DLD1 (cell line): ENCODE measurements around the gene GUCY2C.

Source experiments
- in situ Hi-C: cut with HindIII; loops from 2 replicates; pipeline ENCODE4 v1.10.0; 2017; ENCODE audit warnings: low sequenced_read_pairs

GUCY2C gene

DNA sequence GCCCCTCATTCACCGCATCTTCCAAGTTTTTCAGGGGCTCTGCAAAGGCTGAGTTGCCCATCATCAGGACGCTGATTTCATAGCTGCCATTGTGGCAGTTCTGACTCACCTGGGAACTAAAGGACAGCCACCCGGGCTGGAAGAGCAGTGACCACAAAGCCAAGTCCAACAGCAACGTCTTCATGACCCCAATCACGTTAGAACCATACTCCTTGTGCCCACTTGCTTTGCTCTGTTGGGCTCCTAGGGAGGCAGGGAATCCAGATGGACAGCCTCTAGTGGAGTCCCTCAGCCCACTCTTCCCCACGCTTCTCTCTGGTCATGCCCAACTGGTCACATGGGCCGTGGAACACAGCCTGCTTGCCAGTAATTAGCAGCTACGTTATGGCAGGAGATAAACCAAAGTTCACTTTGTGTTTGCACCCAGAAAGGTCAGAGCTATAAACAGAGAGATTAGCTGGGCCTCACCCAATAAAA is at the start of gene GUCY2C:
Gene GUCY2C (minus strand): TSS at position 335 of the 477 bp plus-strand sequence. CDS start 151 bp downstream, at position 184.
- in situ Hi-C loops = no loop called here

DNA sequence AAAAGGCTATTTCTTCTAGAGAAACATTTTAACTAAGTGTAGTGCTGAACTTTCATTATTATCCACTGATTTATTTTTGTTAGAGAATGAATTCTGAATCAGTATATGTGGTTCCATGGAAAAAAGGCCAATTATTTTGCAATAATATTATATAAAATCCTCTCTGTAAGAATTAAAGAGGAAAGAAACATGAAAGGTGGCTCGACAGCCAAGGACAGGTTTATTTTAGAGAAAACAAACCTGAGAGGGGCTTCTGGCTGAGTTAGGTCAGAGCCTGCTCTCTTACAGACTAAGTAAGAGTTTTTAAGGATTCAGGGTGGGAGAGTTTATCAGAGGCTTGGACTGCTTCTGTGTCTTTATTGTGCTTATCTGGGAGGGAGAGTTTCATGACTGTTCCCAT is 46.7 kb upstream of the GUCY2C start:
- in situ Hi-C loops = no loop called here

DNA sequence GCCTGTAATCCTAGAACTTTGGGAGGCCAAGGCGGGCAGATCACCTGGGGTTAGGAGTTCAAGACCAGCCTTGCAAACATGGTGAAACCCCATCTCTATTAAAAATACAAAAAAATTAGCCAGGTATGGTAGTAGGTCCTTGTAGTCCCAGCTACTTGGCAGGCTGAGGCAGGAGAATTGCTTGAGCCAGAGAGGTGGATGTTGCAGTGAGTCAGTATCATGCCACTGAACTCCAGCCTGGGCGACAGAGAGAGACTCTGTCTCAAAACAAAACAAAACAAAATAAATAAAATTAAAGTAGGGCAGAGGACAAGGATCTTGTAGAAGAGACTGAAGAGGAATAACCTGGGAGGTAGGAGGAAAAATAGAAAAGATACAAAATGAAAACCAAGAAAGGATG is 45.5 kb upstream of the GUCY2C start:
- in situ Hi-C loops = no loop called here

DNA sequence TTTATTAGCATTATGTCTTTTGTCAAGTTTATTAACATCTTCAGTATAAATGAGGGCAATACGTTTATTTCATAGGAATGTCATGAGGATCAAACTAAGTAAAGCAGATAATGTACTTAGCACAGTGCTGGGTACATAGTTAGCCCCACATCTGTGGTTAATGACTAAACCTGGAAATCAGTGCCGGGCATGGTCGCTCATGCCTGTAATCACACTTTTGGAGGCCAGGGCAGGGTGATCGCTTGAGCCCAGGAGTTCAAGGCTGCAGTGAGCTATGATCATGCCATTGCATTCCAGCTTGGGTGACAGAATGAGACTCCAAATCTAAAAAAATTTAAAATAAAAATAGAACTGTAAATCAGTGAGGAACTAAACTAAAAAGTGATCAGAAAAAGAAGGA is 44.8 kb upstream of the GUCY2C start:
- in situ Hi-C loops = no loop called here

DNA sequence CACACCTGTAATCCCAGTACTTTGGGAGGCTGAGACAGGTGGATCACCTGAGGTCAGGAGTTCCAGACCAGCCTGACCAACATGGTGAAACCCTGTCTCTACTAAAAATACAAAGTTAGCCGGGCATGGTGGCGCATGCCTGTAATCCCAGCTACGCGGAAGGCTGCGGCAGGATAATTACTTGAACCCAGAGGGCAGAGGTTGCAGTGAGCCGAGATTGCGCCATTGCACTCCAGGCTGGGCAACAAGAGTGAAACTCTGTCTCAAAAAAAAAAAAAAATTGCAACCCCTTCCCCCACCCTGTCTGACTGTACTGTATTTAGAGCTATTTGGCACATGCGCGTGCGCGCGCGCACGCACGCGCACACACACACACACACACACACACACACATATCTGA is 40.0 kb upstream of the GUCY2C start:
- in situ Hi-C loops = loop anchor here (10.0 kb wide), 1 partner anchor 98 kb away; no protein-coding TSS in a partner anchor

DNA sequence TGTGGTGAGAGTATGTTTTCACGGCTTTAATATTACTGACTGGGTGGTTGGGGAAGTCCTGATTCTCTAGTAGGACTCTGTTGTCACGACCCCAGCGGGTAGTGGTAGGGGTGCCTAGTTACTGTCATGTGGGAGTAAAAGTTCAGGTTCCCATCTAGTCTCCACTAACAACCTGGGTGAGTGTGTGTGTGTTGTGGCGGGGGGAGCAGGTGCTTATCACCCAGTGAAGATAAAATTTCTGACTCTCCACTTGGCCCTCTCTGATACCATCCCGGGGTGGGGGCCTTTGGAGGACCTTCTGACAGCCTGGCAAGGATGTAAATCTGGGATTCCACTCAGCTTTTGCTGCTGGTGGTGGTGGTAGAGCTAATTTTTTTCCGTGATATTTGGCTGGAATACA is 35.4 kb upstream of the GUCY2C start:
- in situ Hi-C loops = loop anchor here (10.0 kb wide), 1 partner anchor 103 kb away; no protein-coding TSS in a partner anchor

DNA sequence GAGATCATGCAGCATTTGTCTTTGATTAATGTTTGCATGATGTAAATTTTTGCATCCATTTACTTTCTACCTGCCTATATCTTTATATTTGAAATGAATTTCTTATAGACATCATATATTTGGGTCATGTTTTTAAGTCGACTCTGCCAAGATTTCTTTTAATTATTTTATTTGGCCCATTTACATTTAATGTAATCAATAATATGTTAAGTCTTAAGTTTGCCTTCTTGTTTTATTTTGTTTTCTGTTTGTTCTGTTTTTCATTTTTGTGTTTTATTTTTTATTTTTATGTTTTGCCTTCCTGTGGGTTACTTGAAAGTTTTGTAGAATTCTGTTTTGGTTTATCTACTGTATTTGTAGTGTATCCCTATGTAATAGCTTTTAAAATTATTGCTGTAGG is 33.2 kb upstream of the GUCY2C start:
- in situ Hi-C loops = no loop called here

DNA sequence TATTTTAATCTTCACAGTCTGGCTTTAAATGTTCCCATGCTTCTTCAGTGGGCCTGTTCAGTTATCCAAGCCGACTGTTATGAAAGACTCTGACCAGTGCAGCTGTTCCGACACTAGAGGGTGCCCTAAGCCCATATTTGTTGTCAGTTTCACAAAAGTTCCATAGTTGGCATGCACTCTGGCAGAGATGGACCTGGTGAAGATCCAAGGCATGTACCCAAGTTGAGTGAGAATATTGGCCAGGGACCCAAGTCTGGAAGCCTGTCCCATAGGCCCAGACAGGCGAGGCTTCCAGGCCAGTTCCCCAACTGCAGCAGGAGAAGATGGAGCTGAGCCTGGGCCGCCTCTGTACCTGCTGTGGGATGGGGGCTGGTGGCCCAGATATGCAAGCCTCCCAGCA is 27.4 kb upstream of the GUCY2C start:
- in situ Hi-C loops = no loop called here

DNA sequence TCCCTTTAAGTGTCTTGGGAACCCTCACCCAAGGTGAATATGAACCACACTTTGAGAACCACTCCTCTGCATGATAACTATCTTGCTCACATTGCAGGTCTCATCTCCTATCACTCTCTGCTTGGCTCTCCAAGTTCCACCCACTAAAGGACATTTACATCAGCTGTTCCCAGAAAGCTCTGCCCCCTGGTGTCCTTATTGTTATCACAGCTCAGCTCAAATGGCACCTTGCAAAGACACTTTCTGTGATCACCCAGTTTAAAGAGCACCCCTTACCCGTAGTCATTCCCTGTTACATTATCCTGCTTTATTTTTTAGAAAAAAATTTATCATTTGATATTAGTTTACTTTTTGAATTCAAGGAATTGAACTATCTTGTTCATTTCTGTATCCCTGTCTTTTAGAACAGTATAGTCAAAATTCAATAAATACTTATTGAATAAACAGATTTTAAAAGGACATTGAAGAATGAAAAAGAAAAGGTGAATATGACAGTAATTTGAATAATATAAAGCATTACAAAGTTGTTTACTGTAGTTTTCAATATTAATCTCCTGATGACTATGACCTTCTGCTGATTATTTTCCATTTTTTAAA is 20.5 kb upstream of the GUCY2C start:
- in situ Hi-C loops = no loop called here

DNA sequence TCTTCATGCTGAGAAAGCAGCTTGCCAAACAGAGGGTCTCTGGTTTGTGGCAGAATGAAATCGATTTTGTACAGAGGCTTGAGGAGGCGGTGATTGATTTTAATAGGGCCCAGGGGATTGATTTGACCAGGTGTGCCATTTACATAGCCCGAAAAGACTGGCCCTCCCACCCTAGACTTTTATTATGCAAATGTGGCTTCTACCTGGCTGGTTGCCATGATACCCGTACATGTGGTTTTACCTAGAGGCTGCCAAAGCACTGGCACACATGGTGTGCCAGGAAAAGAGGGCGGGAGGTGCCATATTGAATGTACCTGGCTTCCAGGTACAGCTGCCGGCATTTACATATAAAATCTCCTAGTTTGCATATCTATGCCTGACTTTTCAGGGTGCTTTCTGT is 18.0 kb upstream of the GUCY2C start:
- in situ Hi-C loops = no loop called here

DNA sequence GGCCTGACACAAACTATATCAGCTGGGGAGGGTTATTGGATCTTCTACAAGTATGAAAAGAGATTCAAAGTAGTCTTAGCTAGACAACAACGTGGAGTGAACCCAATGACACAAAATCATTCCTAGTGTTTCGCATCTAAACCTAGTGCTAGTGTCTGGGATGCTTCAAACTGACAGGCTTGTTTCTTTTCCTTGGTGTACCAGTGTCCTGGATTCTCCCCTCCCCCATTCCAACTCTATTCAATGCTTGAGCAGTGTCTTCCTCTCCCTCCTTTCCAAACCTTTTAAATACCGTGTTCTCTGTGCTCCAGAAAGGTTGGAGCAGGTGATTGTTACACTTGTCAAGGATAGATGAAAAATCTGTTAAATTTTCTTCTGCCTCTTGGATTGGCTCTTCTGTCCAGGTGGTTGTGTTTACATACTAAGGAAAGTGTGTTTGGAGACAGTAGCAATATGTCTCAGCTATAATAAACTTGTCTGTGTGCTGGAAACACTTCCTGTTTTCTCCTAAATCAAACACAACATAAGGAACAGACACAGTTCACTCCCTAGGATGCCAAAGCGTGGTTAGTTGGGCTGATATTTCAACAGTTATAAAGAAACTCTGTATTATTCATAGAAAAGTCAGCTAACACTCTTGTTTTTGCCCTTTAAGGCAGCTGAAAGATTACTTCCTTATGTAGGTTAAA is 14.4 kb upstream of the GUCY2C start:
- in situ Hi-C loops = no loop called here

DNA sequence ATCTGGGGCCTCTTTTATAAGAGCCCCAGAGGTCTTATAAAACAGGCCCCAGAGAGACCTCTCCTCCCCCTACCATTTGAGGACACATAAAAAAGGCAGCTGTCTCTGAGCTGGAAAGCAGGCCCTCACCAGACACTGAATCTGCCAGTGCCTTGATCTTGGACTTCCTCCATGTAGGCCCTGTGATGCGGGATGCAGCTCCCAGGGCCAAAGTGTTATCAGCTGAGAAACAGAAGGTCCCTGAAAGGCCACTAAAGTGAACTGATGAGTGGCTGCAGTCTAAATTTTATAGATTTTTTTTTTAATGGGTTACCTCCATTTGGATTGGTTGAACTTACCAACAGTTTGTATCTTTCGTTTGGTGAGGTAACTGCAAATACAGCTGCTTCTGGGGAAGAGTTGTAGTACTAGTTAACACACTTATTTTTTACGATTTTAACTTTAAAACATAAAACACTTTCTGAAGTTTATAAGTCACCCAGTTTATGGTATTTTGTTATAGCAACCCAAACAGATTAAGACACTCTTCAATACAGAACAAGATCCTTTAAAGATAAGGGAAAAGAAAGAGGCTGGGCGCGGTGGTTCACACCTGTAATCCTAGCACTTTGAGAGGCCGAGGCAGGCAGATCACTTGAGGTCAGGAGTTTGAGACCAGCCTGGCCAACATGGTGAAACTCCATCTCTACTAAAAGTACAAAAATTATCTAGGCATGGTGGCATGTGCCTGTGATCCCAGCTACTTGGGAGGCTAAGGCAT is 5.6 kb upstream of the GUCY2C start:
- in situ Hi-C loops = no loop called here

DNA sequence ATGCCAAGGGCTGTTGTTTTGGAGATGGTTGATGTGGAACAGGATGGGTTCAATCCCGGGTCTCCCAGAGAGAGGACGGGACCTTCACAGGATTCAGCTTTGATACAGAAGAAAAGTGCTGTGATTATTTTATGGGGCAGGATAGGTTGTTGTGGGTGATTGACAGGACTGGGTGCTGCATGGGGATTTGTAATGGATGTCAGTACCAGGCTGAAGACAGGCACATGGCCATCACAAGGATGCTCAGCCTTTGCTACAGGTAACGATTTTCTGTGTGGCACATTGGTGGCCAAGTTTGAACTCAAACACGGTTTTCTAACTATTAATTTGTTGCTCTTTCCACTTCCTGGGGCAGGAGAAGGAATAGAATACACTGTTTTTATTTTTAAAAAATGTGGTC is 4.5 kb upstream of the GUCY2C start:
- in situ Hi-C loops = no loop called here

DNA sequence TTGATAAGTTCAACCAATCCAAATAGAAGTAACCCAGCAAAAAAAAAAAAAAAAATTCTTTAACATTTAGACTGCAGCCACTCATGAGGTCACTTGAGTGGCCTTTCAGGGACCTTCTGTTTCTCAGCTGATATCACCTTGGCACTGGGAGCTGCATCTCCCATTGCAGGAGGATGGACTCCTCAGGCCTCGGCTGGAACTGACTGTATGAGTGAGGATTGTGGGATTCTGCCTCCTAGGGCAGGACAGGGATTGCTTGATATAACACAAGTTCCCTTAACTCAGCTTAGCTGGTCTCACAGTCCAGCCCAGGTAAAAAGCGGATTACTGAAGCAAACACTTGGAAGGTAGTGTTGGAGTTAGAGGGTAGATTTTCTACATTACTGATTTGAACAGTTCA is 3.5 kb upstream of the GUCY2C start:
- in situ Hi-C loops = no loop called here

DNA sequence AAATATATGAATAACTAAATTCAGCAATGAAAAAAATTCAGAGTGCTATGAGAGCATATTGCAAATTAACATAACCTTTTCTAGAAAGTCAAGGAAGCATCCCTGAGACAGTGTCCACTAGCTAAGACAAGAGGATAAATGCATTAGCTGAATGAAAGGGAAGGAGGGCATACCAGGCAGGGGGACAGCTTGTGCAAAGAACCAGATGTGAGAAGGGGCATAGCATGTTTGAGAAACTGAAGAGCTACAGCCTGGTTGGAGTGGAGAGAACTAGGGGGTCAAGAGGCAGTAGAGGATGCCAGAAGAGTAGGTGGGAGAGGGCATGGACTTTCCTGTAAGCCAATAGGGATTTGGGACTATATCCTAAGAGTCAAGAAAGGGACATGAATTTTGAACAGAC is 2.2 kb upstream of the GUCY2C start:
- in situ Hi-C loops = no loop called here

DNA sequence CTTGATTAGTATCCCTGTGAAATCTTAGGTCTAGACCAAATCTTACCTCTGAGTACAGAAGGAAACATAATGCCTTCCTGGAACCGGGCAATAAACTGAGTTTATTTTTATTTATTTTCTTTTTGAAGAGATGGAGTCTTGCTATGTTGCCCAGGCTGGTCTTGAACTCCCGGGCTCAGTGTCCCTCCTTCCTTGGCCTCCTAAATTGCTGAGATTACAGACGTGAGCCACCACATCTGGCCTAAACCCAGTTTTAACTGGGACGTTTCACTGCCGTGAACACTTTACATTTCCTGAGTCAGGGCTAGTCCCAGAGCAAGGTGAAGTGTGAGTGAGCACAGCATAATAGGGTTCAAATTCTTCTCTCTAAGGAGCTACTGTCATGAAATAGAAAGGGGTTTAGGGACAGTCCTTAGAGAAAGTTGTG is 671 bp downstream of the GUCY2C start:
- in situ Hi-C loops = no loop called here

DNA sequence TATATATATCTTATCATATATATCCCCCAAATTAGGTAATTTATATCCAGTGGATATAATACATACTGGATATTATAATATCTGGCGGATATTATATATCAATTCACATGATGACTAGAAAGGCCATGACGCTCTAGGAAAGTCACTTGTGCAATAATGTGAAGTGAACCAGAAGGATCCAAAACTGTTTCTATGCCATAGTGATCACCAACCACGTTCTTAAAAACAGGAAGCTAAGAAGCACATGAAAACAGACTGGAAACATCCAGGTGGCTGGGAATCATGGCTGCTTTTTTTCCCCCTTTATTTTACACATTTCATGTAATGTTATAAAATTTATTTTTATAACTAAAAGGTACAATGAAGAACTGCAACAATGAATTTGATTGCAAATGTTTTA is 1.4 kb downstream of the GUCY2C start:
- in situ Hi-C loops = no loop called here

DNA sequence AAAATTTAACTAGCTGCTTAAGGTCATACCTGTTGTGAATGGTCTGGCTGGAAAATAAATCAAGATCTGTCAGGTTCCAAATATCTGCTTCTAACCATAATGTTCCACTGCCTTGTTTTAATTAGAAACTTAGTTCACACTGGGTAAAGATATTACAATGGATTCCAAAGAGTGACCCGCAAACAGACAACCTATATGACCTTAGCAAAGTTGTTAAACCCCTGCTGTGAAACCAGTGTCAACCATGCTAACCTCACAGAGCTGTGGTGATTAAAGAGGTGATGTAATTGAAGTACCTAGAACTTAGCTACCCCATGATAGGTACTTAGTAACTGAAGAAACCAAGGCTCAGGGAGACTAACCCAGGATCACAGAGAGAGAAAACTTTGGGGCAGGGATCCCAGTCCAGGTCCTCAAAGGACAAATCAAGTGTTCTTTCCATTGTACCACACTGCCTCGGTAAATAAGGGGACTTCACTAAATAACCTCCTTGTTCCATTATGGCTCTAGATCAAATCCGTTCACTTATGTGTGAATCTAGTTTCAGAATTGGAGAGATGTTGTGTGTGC is 2.2 kb downstream of the GUCY2C start:
- in situ Hi-C loops = no loop called here

DNA sequence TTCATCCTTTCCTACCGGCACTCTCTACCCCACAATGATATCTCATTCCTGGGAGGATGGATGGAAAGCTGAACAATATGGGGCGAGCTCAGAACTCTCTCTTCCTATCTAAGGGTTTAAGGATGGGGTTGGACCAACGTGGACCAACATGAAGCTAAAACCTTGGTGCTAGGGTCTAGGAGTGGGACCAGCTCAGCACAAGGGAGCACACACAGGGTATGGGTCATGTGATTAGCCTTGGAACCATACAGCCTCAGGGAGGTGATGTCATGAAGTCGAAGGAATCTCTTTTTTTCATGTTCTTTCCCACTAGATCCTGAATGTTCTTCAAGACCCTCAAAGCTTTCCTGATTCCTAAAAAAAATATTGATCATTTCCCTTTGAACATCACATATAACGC is 3.3 kb downstream of the GUCY2C start:
- in situ Hi-C loops = no loop called here

DNA sequence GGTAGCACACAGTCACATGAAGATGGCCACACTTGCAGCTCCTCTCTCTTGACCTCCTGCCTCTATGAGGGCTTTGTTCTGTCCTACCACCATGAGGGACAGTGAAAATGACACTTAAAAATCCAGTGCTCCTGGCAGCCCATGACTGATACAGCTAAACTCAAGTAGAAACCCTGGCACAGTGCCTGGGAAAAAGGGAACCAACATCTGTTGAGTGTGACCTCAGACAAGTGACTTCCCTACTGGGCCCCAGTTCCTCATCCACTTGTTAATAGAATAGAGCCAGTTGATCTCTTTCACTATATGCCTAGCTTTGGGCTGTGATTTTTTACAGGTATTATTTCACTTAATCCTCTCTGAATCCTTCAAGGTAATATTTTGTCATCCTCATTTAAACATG is 4.8 kb downstream of the GUCY2C start:
- in situ Hi-C loops = no loop called here

DNA sequence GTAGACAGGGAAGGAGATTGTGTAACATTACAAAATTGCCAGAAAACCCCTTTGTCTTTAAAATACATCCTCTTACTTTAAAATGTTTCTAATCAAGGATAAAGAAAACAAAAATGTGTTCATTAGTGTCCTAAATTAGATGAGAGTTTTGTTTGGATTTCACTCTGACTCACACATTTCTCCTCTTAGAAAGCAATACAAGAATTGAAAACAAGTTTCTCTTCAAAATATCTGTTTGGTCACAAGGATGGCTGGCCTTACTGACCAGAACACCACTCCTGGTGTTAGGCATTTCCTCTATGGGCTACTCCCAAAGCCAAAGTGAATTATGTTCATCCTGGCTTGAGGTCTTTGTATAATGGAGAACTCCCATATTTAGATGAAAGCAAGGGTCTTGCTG is 6.4 kb downstream of the GUCY2C start:
- in situ Hi-C loops = no loop called here

DNA sequence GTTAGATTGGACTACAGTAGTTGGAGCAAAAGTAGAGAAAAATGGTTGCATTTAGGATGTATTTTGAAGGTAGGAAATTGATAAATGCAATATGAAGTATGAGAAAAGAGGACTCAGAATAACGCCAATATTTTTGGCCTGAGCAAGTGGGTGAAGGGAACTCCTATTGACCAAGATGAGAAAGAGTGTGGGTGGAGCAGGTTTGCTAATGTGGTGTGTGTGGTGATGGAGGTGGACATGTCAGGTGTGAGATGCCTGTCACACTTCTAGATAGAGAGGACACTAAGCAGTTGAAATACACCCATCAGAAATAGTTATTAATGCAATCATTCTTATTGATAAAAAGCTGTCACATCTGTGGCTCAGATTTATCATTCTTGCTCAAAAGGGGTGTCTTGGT is 7.3 kb downstream of the GUCY2C start:
- in situ Hi-C loops = no loop called here
